ENCODE measurements around the gene GMIP. TPM values are rescaled to one million over a fixed set of nuclear protein-coding genes. Genes with fewer than 3 reads are reported as not detected.
A peak's percentile ranks its signal among the peaks of the same experiment; 100 is the strongest.

The GMIP gene
- total RNA-seq, 2 experiments from 2014 or later = 89.6 to 97.0 TPM

DNA sequence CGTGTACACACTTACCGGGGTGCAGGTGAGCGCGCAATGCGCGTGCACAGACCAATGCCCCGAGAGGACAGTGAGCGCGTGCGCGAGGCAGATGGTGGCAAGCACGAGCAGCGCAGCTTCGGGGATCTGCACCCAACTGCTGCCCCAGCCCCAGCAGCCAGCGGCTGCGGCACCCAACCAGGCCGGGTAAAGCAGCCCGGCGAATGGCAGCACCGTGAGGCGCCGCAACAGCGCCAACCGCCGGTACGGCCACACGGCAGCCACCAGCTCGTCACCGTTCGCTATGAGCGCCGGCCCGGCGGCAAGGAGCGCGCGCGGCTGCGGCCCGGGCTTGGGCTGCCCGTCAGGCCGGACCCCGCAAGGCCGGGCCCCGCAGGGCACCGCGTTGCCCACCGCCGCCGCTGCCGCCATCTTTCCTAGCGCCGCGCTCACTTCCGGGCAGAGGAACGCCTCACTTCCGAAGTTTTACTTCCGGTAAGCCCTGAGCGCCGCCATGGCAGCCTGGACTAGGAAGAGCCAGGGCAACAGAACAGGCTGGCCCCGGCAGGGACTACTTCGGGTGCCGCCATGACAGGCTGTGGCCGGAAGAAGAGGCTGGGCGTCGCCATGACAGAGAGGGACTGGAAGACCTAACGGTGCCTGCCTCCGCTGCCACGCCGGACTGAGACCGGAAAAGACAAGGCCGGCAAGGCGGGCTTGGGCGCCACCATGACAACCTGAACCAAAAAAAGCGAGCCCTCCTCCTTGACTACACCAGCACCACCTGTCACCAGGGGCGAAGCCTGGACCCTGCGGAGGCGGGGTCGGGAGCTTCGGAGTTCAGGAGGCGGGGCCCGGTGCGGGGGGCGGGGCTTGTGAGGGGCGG lies 20.0 kb upstream of the GMIP start, which contains the start of gene ATP13A1:
ATP13A1 (minus strand) TSS at position 421 of the 865 bp plus-strand sequence; CDS start at position 411, 10 bp downstream.
- H3K9me3 Mint-ChIP-seq = peaks cover 2% of the 10 kb centered on the region
- TF ChIP-seq, protein P1, sequence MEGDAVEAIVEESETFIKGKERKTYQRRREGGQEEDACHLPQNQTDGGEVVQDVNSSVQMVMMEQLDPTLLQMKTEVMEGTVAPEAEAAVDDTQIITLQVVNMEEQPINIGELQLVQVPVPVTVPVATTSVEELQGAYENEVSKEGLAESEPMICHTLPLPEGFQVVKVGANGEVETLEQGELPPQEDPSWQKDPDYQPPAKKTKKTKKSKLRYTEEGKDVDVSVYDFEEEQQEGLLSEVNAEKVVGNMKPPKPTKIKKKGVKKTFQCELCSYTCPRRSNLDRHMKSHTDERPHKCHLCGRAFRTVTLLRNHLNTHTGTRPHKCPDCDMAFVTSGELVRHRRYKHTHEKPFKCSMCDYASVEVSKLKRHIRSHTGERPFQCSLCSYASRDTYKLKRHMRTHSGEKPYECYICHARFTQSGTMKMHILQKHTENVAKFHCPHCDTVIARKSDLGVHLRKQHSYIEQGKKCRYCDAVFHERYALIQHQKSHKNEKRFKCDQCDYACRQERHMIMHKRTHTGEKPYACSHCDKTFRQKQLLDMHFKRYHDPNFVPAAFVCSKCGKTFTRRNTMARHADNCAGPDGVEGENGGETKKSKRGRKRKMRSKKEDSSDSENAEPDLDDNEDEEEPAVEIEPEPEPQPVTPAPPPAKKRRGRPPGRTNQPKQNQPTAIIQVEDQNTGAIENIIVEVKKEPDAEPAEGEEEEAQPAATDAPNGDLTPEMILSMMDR (IDR thresholded peaks at IDR 0.05) = no peak
- peaks cover 47% of the 10 kb centered on the region for H3K36me3 Mint-ChIP-seq (ENCODE audit: low read depth)
- ATAC-seq (ENCODE audit: poor library complexity) = peak; percentile 67
- H3K4me3 Mint-ChIP-seq = peak within 1 kb of the TSS; percentile 95
- no peaks in the 10 kb centered on the region for H3K27me3 Mint-ChIP-seq
- Histone ChIP-seq H3K27me3 (ENCODE audit: control insufficient read depth in 1 of 2, insufficient read depth in 2 of 2, low read length in 2 of 2) (no peaks in the 10 kb centered on the region), H3K36me3 (ENCODE audit: insufficient read depth, low read length) (peaks cover 13% of the 10 kb centered on the region), H3K4me1 (ENCODE audit: insufficient read depth, low read length) (peaks cover 71% of the 10 kb centered on the region), H3K4me3 (ENCODE audit: low read length) (peak within 1 kb of the TSS; percentile 94), H3K27ac (ENCODE audit: low read depth in 1 of 2, low read length in 2 of 2) (peak within 1 kb of the TSS; percentile 96), H3K9me3 (ENCODE audit: control insufficient read depth in 1 of 2, insufficient read depth in 1 of 2, low read length in 2 of 2) (peaks cover 0 to 31% of the 10 kb centered on the region in 2 experiments)
- peak; percentile 88 to 99 (median 93) for DNase-seq
- intact Hi-C loops (cut with DNase I, micrococcal nuclease) = loop anchor here (1.0 to 5.0 kb wide), 7 partner anchors 19 to 341 kb away; partner anchors contain the start of genes LPAR2 (in 1 of the 2), MAU2 (in 1 of the 2), SUGP1 (in 1 of the 2) and ZNF14 (in 1 of the 2)
- ChIA-PET CTCF (interaction anchor here (0.8 kb wide), 2 partner anchors 19 to 131 kb away, joined by 3 to 4 read pairs; partner anchors contain the start of gene GMIP), POLR2A (interaction anchor here (0.5 to 4.3 kb wide), 27 partner anchors 9 to 1941 kb away, joined by 3 to 45 read pairs (median 6); partner anchors contain the start of genes GMIP, LPAR2, NDUFA13 and ZNF14)
- H3K27ac Mint-ChIP-seq = peak within 1 kb of the TSS; percentile 99
- peaks cover 48% of the 10 kb centered on the region for H3K4me1 Mint-ChIP-seq (ENCODE audit: low read depth)

DNA sequence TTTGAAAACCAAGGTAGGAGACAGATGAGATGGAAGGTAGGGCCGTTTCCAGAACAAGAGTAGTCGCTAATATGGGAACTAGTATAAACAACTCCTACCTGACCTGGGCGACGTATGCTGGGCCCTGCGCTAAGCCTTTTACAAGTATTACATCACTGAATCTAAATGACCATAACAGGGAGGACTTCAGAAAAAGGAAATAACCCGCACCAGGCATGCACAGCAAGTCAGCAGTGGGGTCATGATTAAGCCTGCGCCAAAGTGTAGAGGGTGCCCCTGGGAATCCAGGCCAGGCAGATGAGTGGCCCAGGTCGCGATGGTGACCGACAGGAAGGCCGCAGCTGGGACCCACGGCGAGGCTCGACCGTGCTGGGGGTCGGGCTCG lies 19.4 kb upstream of the GMIP start:
- Mint-ChIP-seq H3K4me3 (peak overlapping the region; percentile 95), H3K36me3 (ENCODE audit: low read depth) (peaks cover 47% of the 10 kb centered on the region), H3K27ac (peak overlapping the region; percentile 99), H3K4me1 (ENCODE audit: low read depth) (peaks cover 46% of the 10 kb centered on the region), H3K27me3 (no peaks in the 10 kb centered on the region), H3K9me3 (peaks cover 2% of the 10 kb centered on the region)
- Histone ChIP-seq H3K27ac (ENCODE audit: low read depth in 1 of 2, low read length in 2 of 2) (peak overlapping the region; percentile 84 to 96), H3K36me3 (ENCODE audit: insufficient read depth, low read length) (peaks cover 19% of the 10 kb centered on the region), H3K4me1 (ENCODE audit: insufficient read depth, low read length) (peaks cover 64% of the 10 kb centered on the region), H3K4me3 (ENCODE audit: low read length) (peak overlapping the region; percentile 94), H3K27me3 (ENCODE audit: control insufficient read depth in 1 of 2, insufficient read depth in 2 of 2, low read length in 2 of 2) (no peaks in the 10 kb centered on the region), H3K9me3 (ENCODE audit: control insufficient read depth in 1 of 2, insufficient read depth in 1 of 2, low read length in 2 of 2) (peaks cover 0 to 31% of the 10 kb centered on the region in 2 experiments)
- intact Hi-C loops (cut with DNase I, micrococcal nuclease) = loop anchor here (1.0 to 5.0 kb wide), 6 partner anchors 18 to 341 kb away; partner anchors contain the start of genes LPAR2 (in 1 of the 2), MAU2 (in 1 of the 2), SUGP1 (in 1 of the 2) and ZNF253 (in 1 of the 2)
- DNase-seq = no peak
- TF ChIP-seq, protein P1 (IDR thresholded peaks at IDR 0.05) = no peak
- ChIA-PET CTCF (interaction anchor here (2.5 kb wide), 1 partner anchor 109 kb away, joined by 6 read pairs; no protein-coding TSS in a partner anchor), POLR2A (interaction anchor here (0.9 to 4.3 kb wide), 22 partner anchors 10 to 1942 kb away, joined by 3 to 45 read pairs (median 6); partner anchors contain the start of genes GMIP, LPAR2, NDUFA13 and ZNF14)
- no peak for ATAC-seq (ENCODE audit: poor library complexity)

DNA sequence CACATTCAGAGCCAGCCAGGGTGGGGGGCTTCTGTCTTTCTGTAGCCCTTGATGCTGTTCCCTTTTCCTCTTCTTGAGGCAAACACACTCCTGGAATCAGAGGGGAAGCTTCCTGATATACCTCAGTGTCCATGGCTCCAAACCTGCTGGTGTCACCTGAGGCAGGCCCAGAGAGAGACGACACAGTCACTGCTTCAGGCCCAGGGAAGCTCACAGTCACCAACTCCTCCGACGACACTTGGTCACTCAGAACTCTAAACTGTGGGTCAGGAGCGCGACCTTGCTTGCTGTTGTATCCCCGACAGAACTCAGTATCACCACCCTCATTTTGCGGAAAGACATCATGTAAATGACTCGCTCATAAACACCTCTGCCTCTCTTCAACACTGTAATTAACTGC lies 18.9 kb upstream of the GMIP start:
- intact Hi-C loops (cut with DNase I, micrococcal nuclease) = loop anchor here (2.0 to 5.0 kb wide), 5 partner anchors 18 to 340 kb away; partner anchors contain the start of genes MAU2 (in 1 of the 2), SUGP1 (in 1 of the 2), ZNF253 (in 1 of the 2) and ZNF506 (in 1 of the 2)
- Histone ChIP-seq H3K4me1 (ENCODE audit: insufficient read depth, low read length) (peaks cover 60% of the 10 kb centered on the region), H3K27me3 (ENCODE audit: control insufficient read depth in 1 of 2, insufficient read depth in 2 of 2, low read length in 2 of 2) (no peaks in the 10 kb centered on the region), H3K36me3 (ENCODE audit: insufficient read depth, low read length) (peaks cover 24% of the 10 kb centered on the region), H3K27ac (ENCODE audit: low read depth in 1 of 2, low read length in 2 of 2) (peak overlapping the region; percentile 84 to 96), H3K4me3 (ENCODE audit: low read length) (peak overlapping the region; percentile 94), H3K9me3 (ENCODE audit: control insufficient read depth in 1 of 2, insufficient read depth in 1 of 2, low read length in 2 of 2) (peaks cover 0 to 26% of the 10 kb centered on the region in 2 experiments)
- Mint-ChIP-seq H3K27ac (peak overlapping the region; percentile 99), H3K9me3 (peaks cover 2% of the 10 kb centered on the region), H3K4me3 (peak overlapping the region; percentile 95), H3K27me3 (no peaks in the 10 kb centered on the region), H3K36me3 (ENCODE audit: low read depth) (peaks cover 51% of the 10 kb centered on the region), H3K4me1 (ENCODE audit: low read depth) (peaks cover 41% of the 10 kb centered on the region)
- POLR2A ChIA-PET = interaction anchor here (0.9 to 4.3 kb wide), 15 partner anchors 14 to 505 kb away, joined by 3 to 45 read pairs (median 8); partner anchors contain the start of genes GMIP, LPAR2, NDUFA13 and ZNF14
- DNase-seq (peak in 1 of 14 experiments; percentile 34), ATAC-seq (ENCODE audit: poor library complexity) (no peak)
- TF ChIP-seq, protein P1 (IDR thresholded peaks at IDR 0.05) = no peak
- CTCF ChIA-PET = interaction anchor here (2.5 kb wide), 1 partner anchor 109 kb away, joined by 6 read pairs; no protein-coding TSS in a partner anchor
